C4-2B (cell line): ENCODE data around the gene FBXW9.

Experiments used
- CTCF ChIP-seq: fragments of 450-650 bp; conservative IDR thresholded peaks from 2 replicates; pipeline ENCODE4 v1.5.1; 2017; ENCODE audit warnings: mild to moderate bottlenecking
- ZFX ChIP-seq: fragments of 450-650 bp; IDR thresholded peaks from 2 replicates; pipeline ENCODE4 v1.6.1; 2017

GRCh38 chr19:12689012-12689411 lies 7.4 kb downstream of the FBXW9 start:
- TF ChIP-seq CTCF = no peak
- TF ChIP-seq ZFX = no peak
